CD4-positive, alpha-beta T cell treated with Interleukin-2 at 100 ng/mL for 4 hours (primary cell): ENCODE measurements around the gene SLC26A5.

Experiments
- DNase-seq: peaks from one replicate; pipeline ENCODE4 v3.0.0-alpha.2; 2020; ENCODE audit warnings: low spot score

Gene SLC26A5

GRCh38 chr7:103346396-103346795 is 99.6 kb downstream of the SLC26A5 start:
- DNase-seq: no peak

- peak; percentile 87 for DNase-seq
Observed at GRCh38 chr7:103344453-103345149, 101.4 kb downstream of the SLC26A5 start, which contains the start of gene DNAJC2. TSS of gene DNAJC2 (minus strand) at chr7:103344767. CDS start at chr7:103344622, 145 bp downstream.

- peak; percentile 32 for DNase-seq
Observed at GRCh38 chr7:103343758-103344452, 102.1 kb downstream of the SLC26A5 start.

- no peak for DNase-seq
Observed at GRCh38 chr7:103343332-103343731, 102.7 kb downstream of the SLC26A5 start.

GRCh38 chr7:103341466-103341865 is 104.5 kb downstream of the SLC26A5 start:
- no peak for DNase-seq

- no peak for DNase-seq
Observed at GRCh38 chr7:103338864-103339263, 107.1 kb downstream of the SLC26A5 start.

- no peak for DNase-seq
Observed at GRCh38 chr7:103336761-103337160, 109.2 kb downstream of the SLC26A5 start.

GRCh38 chr7:103325744-103326143 is 120.3 kb downstream of the SLC26A5 start:
- DNase-seq: no peak
